GM21367 (cell line): Measurements from ENCODE around the gene SV2C.
"Not testable (repeated sequence)": the region's sequence is repeated elsewhere in the genome, so short reads cannot be mapped to it uniquely, and the experiment has no call there.

Experiments
- ATAC-seq: cut with Tn5 transposase; IDR thresholded peaks from one replicate; pipeline ENCODE4 v1.9.1; 2021; ENCODE audit not compliant: unreplicated experiment

Gene SV2C, protein sequence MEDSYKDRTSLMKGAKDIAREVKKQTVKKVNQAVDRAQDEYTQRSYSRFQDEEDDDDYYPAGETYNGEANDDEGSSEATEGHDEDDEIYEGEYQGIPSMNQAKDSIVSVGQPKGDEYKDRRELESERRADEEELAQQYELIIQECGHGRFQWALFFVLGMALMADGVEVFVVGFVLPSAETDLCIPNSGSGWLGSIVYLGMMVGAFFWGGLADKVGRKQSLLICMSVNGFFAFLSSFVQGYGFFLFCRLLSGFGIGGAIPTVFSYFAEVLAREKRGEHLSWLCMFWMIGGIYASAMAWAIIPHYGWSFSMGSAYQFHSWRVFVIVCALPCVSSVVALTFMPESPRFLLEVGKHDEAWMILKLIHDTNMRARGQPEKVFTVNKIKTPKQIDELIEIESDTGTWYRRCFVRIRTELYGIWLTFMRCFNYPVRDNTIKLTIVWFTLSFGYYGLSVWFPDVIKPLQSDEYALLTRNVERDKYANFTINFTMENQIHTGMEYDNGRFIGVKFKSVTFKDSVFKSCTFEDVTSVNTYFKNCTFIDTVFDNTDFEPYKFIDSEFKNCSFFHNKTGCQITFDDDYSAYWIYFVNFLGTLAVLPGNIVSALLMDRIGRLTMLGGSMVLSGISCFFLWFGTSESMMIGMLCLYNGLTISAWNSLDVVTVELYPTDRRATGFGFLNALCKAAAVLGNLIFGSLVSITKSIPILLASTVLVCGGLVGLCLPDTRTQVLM

DNA sequence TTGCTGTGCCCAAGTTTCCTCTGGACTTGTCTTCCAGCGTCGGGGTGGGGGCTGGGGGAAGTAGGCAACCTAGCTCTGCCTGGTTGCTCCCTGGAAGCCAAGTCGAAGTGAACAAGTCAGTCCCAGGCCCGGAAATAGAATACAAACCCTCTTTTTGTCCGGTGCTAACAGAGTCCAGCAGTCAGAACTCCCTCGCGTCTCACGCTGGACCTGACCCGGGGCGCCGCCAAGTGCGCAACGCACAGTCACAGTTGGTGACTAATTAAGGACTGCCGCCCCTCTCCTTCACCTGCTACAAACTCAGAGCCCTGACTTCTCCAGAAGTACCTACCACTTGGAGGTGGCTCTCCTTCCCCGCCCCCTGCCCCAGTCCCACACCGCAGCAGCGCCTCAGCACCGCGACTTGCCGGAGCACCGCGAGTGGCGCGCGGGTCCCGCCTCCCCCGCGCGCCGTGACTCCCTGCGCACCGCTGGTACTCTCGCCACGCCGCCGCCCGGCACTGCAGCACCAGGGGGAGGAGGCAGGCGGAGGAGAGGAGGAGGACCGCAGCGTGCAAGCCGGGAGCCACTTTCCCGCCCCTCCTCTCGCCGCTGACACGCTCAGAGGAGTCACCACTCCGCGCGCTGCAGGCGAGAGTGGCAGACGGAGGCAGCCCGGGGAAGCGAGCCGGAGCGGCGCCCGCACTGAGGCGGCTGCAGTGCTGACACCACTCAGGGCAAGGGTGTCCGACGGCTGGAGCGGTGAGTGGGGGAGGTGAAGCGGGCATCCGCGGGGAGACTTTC, at the start of gene SV2C:
SV2C (plus strand) TSS at position 612 of the 783 bp plus-strand sequence. CDS start 48,368 bp downstream, outside the sequence.
- ATAC-seq, result no peak

DNA sequence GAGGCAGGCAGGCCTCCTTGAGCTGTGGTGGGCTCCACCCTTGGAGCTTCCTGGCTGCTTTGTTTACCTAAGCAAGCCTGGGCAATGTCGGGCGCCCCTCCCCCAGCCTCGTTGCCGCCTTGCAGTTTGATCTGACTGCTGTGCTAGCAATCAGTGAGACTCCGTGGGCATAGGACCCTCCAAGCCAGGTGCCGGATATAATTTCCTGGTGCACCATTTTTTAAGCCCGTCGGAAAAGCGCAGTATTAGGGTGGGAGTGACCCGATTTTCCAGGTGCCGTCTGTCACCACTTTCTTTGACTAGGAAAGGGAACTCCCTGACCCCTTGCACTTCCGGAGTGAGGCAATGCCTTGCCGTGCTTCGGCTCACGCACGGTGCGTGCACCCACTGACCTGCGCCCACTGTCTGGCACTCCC, 45.4 kb upstream of the SV2C start:
- not testable (repeated sequence) for ATAC-seq

DNA sequence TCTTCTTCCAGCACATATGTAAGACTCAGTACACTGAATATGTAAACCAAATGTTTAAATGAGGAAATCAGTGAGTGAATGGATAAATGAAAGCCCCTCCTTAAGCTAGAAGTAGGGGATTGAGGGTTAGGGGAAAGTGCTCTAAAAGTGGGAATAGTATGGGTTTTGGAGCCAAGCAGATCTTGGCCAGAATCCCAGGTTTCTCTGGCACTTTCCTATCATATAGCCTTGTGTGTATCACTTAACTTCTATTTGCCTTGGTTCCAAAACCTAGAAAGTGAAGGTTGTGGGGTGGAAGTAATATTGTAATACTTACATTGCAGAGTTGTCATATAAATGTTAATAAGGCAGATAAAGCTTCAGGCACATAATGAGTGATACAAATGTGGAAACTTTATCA, 45.0 kb upstream of the SV2C start:
- ATAC-seq, result no peak

DNA sequence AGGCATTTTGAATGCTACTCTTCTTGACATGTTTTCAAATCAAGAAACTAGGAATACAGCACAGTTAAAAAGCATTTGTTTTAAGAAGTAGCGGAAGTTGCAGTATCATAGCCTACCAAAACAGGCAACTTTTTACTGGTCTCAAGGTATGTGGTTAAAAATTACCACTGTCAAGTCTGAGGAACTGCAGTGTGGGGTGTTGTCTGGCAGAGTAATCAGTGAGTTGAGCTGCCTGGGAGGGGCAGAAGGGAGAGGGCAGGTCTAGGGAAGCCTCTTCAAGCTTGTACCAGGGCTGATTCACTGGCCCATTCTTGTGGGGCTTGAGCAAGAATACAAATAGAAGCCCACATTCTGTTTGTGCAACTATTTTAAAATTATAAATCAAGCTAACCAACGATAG, 42.4 kb upstream of the SV2C start:
- ATAC-seq, result no peak

DNA sequence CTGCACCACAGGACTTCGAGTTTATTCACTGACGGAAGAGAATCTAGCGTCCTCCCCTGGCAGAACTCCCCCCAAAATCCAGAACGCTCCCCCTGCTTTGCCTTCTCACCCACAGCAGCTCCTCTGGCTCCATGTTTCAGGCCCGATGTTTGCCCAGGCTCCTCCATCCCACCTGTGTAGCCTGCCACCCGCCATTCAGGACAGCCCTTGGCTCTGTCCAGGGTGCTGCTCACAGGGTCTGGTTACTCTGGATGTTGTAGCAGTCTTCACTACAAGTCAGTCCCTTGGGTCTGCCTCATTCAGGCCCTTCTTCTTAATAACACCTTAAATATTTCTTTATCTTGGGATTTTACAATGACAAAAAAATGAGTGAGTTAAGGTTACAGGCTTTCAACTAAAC, 41.3 kb upstream of the SV2C start:
- ATAC-seq, result no peak

DNA sequence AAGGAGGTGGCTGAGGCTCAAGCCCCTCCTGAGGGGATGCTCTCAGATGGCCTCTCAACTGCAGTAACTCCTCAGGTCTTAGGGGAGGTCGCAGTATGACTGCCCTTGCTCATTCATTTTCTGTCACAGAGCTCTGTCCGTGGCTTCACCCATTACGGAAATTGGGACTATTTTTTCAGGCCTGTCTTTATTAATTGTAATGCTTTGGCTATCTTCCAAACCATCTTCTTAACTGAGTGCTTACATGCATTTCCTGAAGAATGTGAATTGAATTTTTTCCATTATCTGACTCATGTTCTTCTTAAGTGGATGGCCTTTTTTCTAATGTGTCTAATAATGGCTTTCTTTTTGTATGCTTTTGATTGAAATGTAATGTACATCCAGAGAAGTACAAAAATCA, 36.4 kb upstream of the SV2C start:
- no peak for ATAC-seq

DNA sequence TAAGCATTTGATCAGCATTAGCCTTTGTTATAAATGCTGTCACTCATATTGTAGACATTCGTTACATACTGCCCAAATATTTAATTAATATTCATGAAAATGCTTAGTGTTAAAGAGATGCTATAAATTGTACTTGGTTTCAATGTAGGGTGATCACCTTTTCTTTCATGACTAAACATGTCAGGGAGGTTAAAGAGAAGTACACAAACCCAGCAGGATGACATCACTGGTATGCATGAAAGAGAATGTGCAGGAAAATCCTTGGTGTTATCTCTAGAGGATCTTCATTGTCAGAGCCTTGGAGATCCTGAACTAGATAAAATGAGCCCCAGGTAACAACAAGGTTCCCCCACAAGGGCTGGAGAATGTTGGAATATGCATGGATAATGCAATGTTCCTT, 33.0 kb upstream of the SV2C start:
- ATAC-seq, result no peak

DNA sequence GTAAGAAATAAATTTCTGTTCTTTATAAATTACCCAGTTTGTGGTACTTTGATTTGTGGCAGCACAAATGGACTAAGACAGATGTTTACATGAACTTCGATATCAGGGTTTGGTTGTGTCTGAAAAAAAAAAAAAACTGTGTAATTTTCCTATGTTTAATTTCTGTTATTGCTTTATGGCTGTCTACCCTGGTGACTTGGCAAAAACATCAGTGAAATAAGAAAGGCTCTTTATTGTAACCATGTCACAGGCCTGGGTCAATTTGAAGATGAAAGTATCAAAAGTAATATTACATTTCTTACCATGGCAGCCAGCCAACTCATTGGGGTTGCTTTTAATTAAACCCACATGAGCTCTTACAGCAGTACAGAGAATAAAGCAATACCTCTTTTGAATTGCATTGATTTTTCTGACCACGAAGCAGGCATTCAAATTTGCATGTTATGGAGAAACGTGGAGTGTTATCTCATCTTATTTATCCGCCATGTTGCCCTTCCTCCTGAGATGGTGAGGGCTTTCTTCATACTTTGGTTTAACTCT, 20.6 kb upstream of the SV2C start:
- no peak for ATAC-seq

DNA sequence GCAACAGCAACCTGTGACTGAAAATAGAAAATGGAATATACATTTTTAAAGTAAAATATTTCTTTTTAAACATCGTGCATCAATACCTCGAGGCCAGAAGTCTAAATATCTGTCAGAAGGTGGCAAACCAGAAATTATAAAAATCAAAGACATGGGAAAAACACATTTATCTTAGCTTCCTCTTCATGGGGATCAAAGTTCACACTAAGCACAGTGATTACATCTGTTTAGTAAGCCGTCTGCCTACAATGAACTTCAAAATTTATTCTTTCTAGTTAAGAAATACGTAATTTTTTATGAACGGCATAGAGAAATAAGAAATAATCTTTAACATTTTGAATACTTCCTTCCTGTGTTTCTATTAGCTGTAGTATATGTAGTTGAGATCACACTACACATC, 17.9 kb upstream of the SV2C start:
- ATAC-seq, result no peak

DNA sequence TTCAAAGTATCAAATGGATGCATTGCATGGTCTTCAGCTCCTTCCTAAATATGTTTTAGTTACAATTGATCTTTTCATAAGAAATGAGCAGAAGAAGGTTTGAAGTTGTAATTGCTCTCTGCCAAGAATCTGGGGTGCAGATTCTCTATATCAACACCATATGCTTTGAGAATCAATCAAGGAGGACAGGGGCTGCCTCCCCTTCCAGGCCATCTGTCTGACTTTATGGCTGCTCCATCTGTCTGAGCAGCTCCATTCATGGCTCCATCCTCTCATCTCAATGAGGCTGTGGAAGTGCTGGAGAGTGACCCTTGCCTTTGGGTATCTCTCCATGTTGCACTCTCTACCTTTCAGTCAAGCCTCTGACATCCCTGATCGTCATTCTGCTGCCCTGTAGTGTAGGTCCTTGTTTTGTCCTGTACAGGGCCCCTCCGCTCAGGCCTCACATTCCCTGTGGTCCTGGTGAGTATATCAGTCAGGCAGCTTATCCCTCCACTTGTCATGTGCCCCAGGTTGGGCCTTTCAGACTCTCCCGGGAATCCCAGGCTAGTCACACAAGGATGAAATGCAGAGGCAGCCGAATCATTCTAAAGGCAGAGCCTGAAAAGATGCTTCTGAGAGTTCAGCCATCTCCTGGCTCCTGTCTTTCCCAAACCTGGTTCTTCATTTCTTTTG, 14.0 kb upstream of the SV2C start:
- ATAC-seq, result no peak

DNA sequence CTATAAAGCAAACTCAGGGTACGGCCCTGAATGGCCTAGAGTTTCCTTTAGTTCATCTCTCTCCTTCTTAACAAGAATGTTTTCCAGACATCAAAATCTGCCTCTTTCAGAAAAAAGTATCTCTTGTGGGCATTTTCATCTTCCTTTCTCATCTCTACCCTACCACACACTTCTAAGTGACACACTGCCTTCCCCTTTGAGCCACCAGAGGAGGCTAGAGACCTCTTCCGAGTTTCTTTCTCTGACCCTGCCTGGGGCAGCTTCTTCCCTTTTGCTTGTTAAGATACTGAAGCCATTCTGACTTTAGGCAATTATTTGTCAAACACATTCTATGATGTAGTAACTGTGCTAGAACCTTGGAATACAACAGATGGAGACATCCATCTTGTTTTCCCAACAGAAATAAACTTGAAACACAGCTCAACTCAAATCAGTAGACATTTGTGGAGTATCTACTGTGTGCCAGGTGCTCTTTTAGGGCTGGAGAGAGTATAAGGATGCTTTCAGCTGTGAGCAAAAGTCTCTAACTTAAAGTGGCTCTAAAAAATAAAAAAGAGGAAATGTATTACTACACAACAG, 8.6 kb upstream of the SV2C start:
- ATAC-seq, result no peak

DNA sequence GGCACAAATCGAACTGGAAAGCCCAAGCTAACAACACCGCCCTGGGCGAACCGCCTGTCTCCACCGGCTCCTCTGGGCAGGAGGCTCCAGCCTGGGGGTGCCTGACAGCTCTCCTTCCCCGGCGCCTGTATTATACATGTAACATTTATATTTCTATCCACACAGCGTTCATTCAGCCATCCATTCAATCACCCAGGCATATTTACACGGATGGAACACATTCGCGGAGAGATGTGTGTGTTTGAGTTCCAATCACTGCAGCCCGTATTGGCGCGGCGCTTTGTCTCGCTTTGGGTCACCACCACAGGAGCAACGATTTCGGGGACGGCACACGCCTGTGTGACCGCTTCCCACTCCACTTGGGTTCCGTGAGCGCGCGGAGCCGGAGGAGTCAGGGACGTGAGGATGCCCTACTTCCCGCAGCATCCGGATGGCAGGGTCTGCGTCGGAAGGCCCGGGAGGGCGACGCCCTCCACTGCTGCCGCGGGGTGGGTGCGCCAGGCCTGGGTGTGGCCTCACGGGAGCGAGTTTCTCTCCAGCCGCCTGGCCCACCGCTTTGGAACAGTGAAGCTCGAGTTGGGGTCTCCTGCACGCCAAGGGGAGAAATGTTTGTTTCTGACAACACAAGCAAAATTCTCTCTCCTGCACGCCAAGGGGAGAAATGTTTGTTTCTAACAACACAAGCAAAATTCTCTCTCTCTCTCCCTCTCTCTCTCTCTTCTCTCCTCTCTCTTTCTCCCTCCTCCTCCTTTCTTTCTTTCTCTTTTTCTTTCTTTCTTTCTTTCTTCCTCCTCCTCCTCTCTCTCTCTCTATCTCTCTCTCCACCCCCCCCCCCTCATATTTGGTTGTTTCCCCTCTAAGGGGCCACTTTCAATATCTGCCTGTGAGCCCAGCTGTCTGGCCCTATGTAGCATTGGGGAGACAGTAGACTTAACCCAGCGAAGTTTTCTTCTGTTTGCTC, 1.1 kb upstream of the SV2C start:
- ATAC-seq, result no peak

DNA sequence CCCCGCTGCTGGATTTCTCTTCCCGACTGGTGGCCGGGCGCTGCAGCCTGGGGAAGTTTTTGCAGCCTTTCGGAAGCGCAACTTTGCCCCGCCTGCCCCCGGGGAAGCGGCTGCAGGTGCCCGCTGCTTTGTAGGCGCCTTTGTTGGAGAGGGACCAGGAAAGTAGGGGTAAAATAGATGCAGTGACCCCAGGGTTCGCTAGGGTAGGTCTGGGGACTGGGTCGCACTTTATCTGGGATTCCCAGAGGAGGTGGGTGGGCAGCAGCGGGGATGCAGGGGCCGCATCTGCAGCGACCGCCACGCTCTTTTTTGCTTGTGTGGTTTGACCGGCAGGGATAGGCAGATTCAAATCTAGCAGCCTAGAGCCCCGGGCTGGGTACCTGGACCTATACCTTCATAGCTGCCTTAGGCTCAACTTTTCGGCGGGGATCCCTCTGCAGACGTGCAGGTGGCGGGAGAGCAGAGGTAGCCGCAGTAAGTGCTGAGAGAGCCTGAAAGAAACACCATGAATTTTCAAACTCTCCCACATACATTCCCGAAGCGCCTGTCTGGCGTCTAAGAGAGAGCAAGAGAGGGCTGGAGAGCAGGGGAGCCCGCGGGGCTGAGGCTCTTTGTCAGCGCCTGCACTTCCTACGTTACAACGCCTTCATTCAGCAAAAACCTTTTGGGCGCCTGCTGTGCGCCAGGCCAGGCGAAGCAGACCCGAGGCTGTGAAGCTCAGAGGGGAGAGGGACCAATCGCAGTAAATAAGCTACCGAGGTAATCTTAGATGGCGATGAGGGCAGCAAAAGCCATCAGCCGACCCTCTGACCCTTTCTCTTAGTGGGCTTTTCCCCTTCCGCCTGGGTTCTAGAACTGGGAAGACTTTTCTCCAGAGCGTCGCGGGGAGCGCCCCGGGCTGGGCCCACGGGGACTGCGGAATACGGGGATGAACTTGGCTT, 642 bp downstream of the SV2C start:
- no peak for ATAC-seq

DNA sequence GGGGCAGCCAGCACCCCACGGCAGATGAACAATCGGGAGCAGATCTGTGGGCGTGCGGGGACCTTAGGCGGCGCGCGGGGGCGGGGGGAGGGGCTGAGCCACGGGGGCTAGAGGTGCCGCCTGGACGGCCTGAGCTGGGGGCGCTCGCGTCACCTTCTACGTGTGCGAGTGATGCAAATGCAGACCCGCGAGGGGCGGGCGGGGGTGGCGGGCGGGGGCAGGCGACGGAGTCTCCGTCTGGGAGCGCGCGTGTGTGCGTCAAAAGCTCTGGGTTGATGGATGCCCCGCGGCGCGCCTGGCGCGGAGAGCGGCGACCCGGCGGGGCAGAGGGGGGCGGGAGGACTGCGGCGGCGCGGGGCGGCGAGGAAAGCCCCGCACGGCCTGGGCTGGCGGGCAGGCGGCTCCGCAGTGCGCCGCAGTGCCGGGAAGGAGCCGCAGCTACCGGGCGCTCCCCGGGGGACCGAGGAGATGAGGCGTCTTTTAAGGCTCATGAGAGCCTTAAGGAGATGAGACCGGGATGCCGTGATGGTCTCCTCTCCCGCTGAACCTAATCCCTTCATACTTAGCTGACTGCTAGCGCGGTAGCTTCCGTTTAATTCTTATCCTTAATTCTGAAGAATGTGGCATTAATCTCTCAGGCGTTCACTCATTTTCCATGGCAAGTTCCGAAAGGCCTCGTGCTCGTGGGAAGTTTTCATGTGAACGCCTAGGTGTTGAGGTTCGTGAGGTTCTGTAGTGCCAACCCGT, 1.5 kb downstream of the SV2C start:
- ATAC-seq, result no peak

DNA sequence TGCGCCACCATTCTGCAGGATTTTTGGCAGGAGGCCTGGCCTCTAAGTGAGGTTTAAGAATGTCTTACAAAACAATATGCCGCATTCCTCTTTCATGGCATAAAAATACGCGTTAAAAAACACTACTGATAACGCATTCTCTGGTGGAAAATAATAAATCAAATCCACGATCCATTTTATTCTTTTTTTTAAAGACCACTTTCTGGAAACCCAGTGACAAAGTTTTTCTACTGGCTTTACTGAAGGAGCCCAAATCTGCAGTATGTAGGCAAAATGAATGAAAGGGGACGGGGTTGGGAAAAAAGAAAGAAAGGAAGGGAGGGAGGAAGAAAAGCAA, 2.0 kb downstream of the SV2C start:
- no peak for ATAC-seq

DNA sequence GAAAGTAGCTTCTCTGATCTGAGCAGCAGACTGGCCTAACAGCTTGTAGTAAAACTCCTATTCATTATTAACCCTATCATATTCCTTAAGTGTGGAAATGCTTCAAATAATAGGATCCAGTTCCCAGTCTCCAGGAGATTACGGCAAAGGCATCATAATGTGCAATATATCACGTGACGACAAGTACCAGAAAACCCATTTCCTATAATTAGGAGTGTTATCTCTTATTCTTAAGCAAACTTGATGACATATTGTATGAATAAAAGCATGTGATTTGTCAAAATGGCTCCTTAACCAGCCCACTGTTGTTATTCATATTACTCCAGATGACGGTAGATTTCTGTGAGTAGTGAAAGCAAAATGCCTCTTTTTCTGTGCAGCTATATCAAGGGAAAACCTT, 2.9 kb downstream of the SV2C start:
- ATAC-seq, result no peak

DNA sequence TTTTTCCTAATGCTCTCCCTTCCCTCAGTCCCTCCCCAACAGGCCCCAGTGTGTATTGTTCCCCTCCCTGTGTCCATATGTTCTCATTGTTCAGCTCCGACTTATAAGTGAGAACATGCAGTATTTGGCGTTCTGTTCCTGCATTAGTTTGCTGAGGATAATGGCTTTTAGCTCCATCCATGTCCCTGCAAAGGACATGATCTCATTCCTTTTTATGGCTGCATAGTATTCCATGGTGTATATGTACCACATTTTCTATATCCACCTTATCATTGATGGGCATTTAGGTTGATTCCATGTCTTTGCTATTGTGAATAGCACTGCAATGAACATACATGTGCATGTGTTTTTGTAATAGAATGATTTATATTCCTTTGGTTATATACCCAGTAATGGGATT, 6.0 kb downstream of the SV2C start:
- not testable (repeated sequence) for ATAC-seq

DNA sequence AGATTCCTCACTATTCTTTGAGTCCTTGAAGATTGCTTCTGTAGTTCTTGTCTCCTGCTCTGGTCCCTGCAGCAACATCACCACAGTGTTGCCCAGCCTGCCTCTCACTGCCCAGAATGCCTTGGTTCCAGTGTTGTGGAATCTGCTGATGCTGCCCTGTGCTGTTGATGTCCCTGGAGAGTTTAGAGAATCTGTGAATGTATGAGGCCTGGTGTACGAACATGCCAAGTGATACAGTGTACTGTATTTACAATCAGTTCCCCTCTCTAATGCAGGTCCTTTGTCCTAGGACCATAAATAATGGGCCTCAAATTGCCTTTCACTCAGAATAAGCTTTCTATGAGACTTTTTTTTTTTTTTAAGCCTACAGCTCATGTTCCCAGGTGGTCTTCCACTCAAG, 8.2 kb downstream of the SV2C start:
- ATAC-seq, result no peak
